Endothelial cell (in vitro differentiated cells): ENCODE measurements around the gene HIBCH. TPM values are rescaled to one million over a fixed set of nuclear protein-coding genes. Genes with fewer than 3 reads are reported as not detected.
"Not testable (repeated sequence)": the region's sequence is repeated elsewhere in the genome, so short reads cannot be mapped to it uniquely, and the experiment has no call there.

ENCODE experiments used
- DNase-seq: peaks from one replicate; pipeline ENCODE4 v3.0.0; 2021; ENCODE audit warnings: low spot score
- H3K27ac Mint-ChIP-seq: one replicate; pipeline ENCODE4 v1.8.0; 2021; ENCODE audit warnings: mixed read lengths, inconsistent platforms; ENCODE audit not compliant: unreplicated experiment
- H3K27me3 Mint-ChIP-seq: one replicate; pipeline ENCODE4 v1.8.0; 2021; ENCODE audit warnings: mild to moderate bottlenecking, moderate library complexity, mixed read lengths, inconsistent platforms; ENCODE audit not compliant: unreplicated experiment
- H3K36me3 Mint-ChIP-seq: one replicate; pipeline ENCODE4 v1.8.0; 2021; ENCODE audit warnings: mild to moderate bottlenecking, low read depth, mixed read lengths, inconsistent platforms; ENCODE audit not compliant: unreplicated experiment
- H3K4me1 Mint-ChIP-seq: one replicate; pipeline ENCODE4 v1.8.0; 2021; ENCODE audit warnings: mild to moderate bottlenecking, mixed read lengths, inconsistent platforms; ENCODE audit not compliant: unreplicated experiment
- H3K4me3 Mint-ChIP-seq: one replicate; pipeline ENCODE4 v1.8.0; 2021; ENCODE audit warnings: mild to moderate bottlenecking, mixed read lengths, inconsistent platforms; ENCODE audit not compliant: unreplicated experiment
- H3K9me3 Mint-ChIP-seq: one replicate; pipeline ENCODE4 v1.8.0; 2021; ENCODE audit warnings: mixed read lengths, inconsistent platforms; ENCODE audit not compliant: unreplicated experiment
- CTCF ChIP-seq: fragments of 200-600 bp; sonication (generic); IDR thresholded peaks from one replicate; pipeline ENCODE4 v1.5.0; 2021; ENCODE audit warnings: antibody characterized with exemption; ENCODE audit not compliant: unreplicated experiment
- total RNA-seq: library from RNA; stranded (reverse); fragmentation: NEBNext Ultra II Directional; extraction: Animal tissue kit (Norgen Biotek cat#: 25700); gene quantifications from one replicate; pipeline ENCODE4 v1.2.1, GENCODE V29; 2021; ENCODE audit not compliant: unreplicated experiment

HIBCH gene
- total RNA-seq, 1 donor from 2014 or later: 29.8 TPM

DNA sequence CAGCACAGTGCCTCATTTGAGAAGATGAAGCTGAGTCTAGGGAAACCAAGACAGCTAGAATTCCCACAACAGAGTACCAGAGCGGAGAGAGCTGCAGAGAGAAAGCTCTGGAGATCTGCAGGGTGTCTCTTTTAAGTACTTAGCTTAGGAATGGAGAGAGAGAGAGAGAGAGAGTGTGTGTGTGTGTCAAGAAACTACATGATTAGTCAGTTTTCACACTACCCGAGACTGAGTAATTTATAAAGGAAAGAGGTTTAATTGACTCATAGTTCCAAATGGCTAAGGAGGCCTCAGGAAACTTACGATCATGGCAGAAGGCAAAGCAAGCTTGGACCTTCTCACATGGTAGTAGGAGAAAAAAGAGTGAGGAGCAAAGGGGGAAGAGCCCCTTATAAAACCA is 64.0 kb downstream of the HIBCH start:
- DNase-seq: no peak
- Mint-ChIP-seq H3K27ac (no peak overlapping the region), H3K27me3 (no peaks in the 10 kb centered on the region), H3K4me1 (peaks cover 9% of the 10 kb centered on the region), H3K36me3 (peaks cover 15% of the 10 kb centered on the region), H3K4me3 (no peak overlapping the region), H3K9me3 (no peaks in the 10 kb centered on the region)
- no peak for TF ChIP-seq CTCF

- peaks cover 15% of the 10 kb centered on the region for H3K36me3 Mint-ChIP-seq
- H3K4me3 Mint-ChIP-seq: no peak overlapping the region
- no peak for DNase-seq
- H3K27ac Mint-ChIP-seq: no peak overlapping the region
- peaks cover 21% of the 10 kb centered on the region for H3K4me1 Mint-ChIP-seq
- no peak for TF ChIP-seq CTCF
- H3K27me3 Mint-ChIP-seq: no peaks in the 10 kb centered on the region
- no peaks in the 10 kb centered on the region for H3K9me3 Mint-ChIP-seq
Measured at GRCh38 chr2:190254063-190254850, 65.4 kb downstream of the HIBCH start.

- H3K36me3 Mint-ChIP-seq: no peaks in the 10 kb centered on the region
- H3K4me3 Mint-ChIP-seq: no peak overlapping the region
Measured at GRCh38 chr2:190250421-190250820, 69.2 kb downstream of the HIBCH start.

GRCh38 chr2:190235551-190236075 is 84.0 kb downstream of the HIBCH start:
- Mint-ChIP-seq H3K4me3 (no peak overlapping the region), H3K9me3 (no peaks in the 10 kb centered on the region), H3K27me3 (peaks cover 2% of the 10 kb centered on the region), H3K4me1 (no peaks in the 10 kb centered on the region), H3K27ac (no peak overlapping the region), H3K36me3 (peaks cover 27% of the 10 kb centered on the region)
- no peak for DNase-seq
- no peak for TF ChIP-seq CTCF

More at GRCh38 chr2:190250421-190250820, 69.2 kb downstream of the HIBCH start:
- Mint-ChIP-seq H3K9me3 (no peaks in the 10 kb centered on the region), H3K27ac (peak overlapping the region; percentile 90), H3K27me3 (no peaks in the 10 kb centered on the region), H3K4me1 (peaks cover 29% of the 10 kb centered on the region)
- no peak for TF ChIP-seq CTCF
- peak; percentile 3 for DNase-seq

DNA sequence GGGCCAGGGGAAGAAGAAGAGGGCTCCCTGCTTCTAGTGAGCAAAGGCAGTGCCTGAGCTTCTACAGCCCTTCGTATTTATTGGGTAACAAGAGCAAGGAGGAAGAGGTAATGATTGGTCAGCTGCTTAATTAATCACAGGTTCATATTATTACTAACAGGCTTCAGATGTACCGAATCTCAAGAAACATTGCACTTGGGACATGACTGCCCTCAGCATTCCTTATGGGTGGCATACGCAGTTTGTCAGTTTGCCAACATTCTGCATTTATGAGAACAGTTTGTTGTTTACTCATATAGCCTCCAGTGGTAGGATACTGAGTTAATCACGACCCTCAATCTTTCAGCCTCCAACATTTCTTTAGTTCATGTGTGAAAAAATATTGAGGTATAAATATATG is 84.5 kb downstream of the HIBCH start:
- no peak for TF ChIP-seq CTCF
- Mint-ChIP-seq H3K36me3 (peaks cover 21% of the 10 kb centered on the region), H3K4me3 (no peak overlapping the region), H3K27ac (no peak overlapping the region), H3K27me3 (peaks cover 2% of the 10 kb centered on the region), H3K4me1 (no peaks in the 10 kb centered on the region), H3K9me3 (no peaks in the 10 kb centered on the region)
- no peak for DNase-seq

DNA sequence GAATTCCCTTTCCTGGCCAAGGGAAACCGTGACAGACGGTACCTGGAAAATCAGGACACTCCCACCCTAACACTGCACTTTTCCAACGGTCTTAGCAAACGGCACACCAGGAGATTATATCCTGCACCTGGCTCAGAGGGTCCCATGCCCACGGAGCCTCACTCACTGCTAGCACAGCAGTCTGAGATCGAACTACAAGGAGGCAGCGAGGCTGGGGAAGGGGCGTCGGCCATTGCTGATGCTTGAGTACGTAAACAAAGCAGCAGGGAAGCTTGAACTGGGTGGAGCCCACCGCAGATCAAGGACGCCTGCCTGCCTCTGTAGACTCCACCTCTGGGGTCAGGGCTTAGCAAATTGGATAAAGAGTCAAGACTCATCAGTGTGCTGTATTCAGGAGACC is 95.6 kb downstream of the HIBCH start:
- DNase-seq, H3K27ac Mint-ChIP-seq, H3K4me3 Mint-ChIP-seq, H3K27me3 Mint-ChIP-seq, H3K9me3 Mint-ChIP-seq: not testable (repeated sequence)
- Mint-ChIP-seq H3K36me3 (peaks cover 51% of the 10 kb centered on the region), H3K4me1 (peaks cover 19% of the 10 kb centered on the region)

GRCh38 chr2:190222745-190223144 is 96.9 kb downstream of the HIBCH start:
- H3K9me3 Mint-ChIP-seq, H3K4me3 Mint-ChIP-seq, H3K27ac Mint-ChIP-seq, H3K27me3 Mint-ChIP-seq, DNase-seq: not testable (repeated sequence)
- H3K4me1 Mint-ChIP-seq: peaks cover 26% of the 10 kb centered on the region
- peaks cover 45% of the 10 kb centered on the region for H3K36me3 Mint-ChIP-seq
